Measurements from ENCODE around the gene PITPNC1.
A peak's percentile ranks its signal among the peaks of the same experiment; 100 is the strongest.
"Not testable (repeated sequence)": the region's sequence is repeated elsewhere in the genome, so short reads cannot be mapped to it uniquely, and the experiment has no call there.

Gene PITPNC1

GRCh38 chr17:67467500-67468455 is 90.7 kb downstream of the PITPNC1 start:
- no peak overlapping the region for H3K27ac ChIP-seq
- TF ChIP-seq ZFX (IDR thresholded peaks at IDR 0.05; ENCODE audit: borderline replicate concordance) (no peak), CTCF (IDR thresholded peaks at IDR 0.05) (no peak)

- TF ChIP-seq ZFX (IDR thresholded peaks at IDR 0.05; ENCODE audit: borderline replicate concordance) (no peak), CTCF (IDR thresholded peaks at IDR 0.05) (no peak)
- no peak overlapping the region for H3K27ac ChIP-seq
Measured at GRCh38 chr17:67469208-67469980, 92.3 kb downstream of the PITPNC1 start.

- TF ChIP-seq CTCF (IDR thresholded peaks at IDR 0.05) (no peak), ZFX (IDR thresholded peaks at IDR 0.05; ENCODE audit: borderline replicate concordance) (no peak)
- H3K27ac ChIP-seq, result no peak overlapping the region
Measured at GRCh38 chr17:67470163-67470562, 93.1 kb downstream of the PITPNC1 start.

GRCh38 chr17:67471118-67471517 is 94.0 kb downstream of the PITPNC1 start:
- TF ChIP-seq CTCF (IDR thresholded peaks at IDR 0.05) (no peak), ZFX (IDR thresholded peaks at IDR 0.05; ENCODE audit: borderline replicate concordance) (no peak)

GRCh38 chr17:67472606-67473005 is 95.5 kb downstream of the PITPNC1 start:
- H3K27ac ChIP-seq, result not testable (repeated sequence)

More at GRCh38 chr17:67471118-67471517, 94.0 kb downstream of the PITPNC1 start:
- H3K27ac ChIP-seq, result no peak overlapping the region

- H3K27ac ChIP-seq, result no peak overlapping the region
- TF ChIP-seq ZFX (IDR thresholded peaks at IDR 0.05; ENCODE audit: borderline replicate concordance) (no peak), CTCF (IDR thresholded peaks at IDR 0.05) (no peak)
Measured at GRCh38 chr17:67474081-67474661, 97.1 kb downstream of the PITPNC1 start.

- peak; percentile 91 for TF ChIP-seq CTCF (IDR thresholded peaks at IDR 0.05)
- no peak for TF ChIP-seq ZFX (IDR thresholded peaks at IDR 0.05; ENCODE audit: borderline replicate concordance)
- H3K27ac ChIP-seq, result no peak overlapping the region
Measured at GRCh38 chr17:67475161-67475937, 98.3 kb downstream of the PITPNC1 start.
